IMR-90 (cell line): Measurements from ENCODE around the gene RAVER2. TPM values are rescaled to one million over a fixed set of nuclear protein-coding genes. Genes with fewer than 3 reads are reported as not detected.

ENCODE experiments used
- ATAC-seq: fragments of 200-7000 bp; cut with Tn5 transposase; 2 replicates; pipeline ENCODE4 v1.9.1; 2020; ENCODE audit warnings: low read depth, mild to moderate bottlenecking, moderate library complexity
- BruUV-seq: library from RNA; stranded (reverse); fragments of 400-500 nt; replicated peaks from 2 replicates; lab custom pipeline; 2021; lab: Mats Ljungman, UMichigan
- CTCF ChIA-PET: fragments of 300-600 bp; formaldehyde crosslinking; extraction: SDS; loops from one replicate; lab custom pipeline; 2021; ENCODE audit warnings: antibody characterized with exemption; lab: Yijun Ruan, JAX
- POLR2A ChIA-PET: fragments of 300-600 bp; sonication (Branson Sonifier 250); formaldehyde crosslinking; loops from one replicate; lab custom pipeline; 2022; ENCODE audit warnings: antibody characterized with exemption; ENCODE audit not compliant: unreplicated experiment; lab: Charles Lee
- DNase-seq: peaks from one replicate; pipeline ENCODE4 v3.0.0; 2013
- H2AFZ ChIP-seq: replicated peaks from 2 replicates; pipeline ENCODE3; 2013; ENCODE audit warnings: low read length, mild to moderate bottlenecking; ENCODE audit not compliant: poor library complexity
- H2AK5ac ChIP-seq: 2 replicates; pipeline ENCODE4 v1.6.1; 2013; ENCODE audit warnings: low read depth, low read length, inconsistent platforms
- H2AK9ac ChIP-seq: replicated peaks from 2 replicates; pipeline ENCODE3; 2013; ENCODE audit warnings: mild to moderate bottlenecking, low read depth, low read length, moderate library complexity; ENCODE audit not compliant: poor library complexity
- H2BK120ac ChIP-seq: 2 replicates; pipeline ENCODE4 v1.6.1; 2013; ENCODE audit warnings: low read depth, low read length, inconsistent platforms
- H2BK15ac ChIP-seq: 3 replicates; pipeline ENCODE4 v1.6.1; 2013; ENCODE audit warnings: low read depth, low read length, inconsistent platforms
- H2BK20ac ChIP-seq: 2 replicates; pipeline ENCODE4 v1.6.1; 2013; ENCODE audit warnings: low read depth, mild to moderate bottlenecking, inconsistent platforms, low read length, moderate library complexity
- H2BK5ac ChIP-seq: 2 replicates; pipeline ENCODE4 v1.6.1; 2013; ENCODE audit warnings: mild to moderate bottlenecking, low read depth, low read length, inconsistent platforms; ENCODE audit not compliant: poor library complexity, severe bottlenecking
- H3K14ac ChIP-seq: replicated peaks from 2 replicates; pipeline ENCODE4 v1.6.1; 2013; ENCODE audit warnings: low read depth, low read length, inconsistent platforms
- H3K18ac ChIP-seq: 2 replicates; pipeline ENCODE4 v1.6.1; 2013; ENCODE audit warnings: low read depth, low read length, control low read depth
- H3K23ac ChIP-seq: 2 replicates; pipeline ENCODE4 v1.6.1; 2013; ENCODE audit warnings: low read depth, low read length, inconsistent platforms
- H3K27ac ChIP-seq: 2 replicates; pipeline ENCODE4 v1.5.1; 2013; ENCODE audit warnings: mild to moderate bottlenecking, control low read depth, low read length; ENCODE audit not compliant: insufficient read depth
- H3K27me3 ChIP-seq: 2 replicates; pipeline ENCODE4 v1.6.1; 2013; ENCODE audit warnings: low read length; ENCODE audit not compliant: control insufficient read depth, insufficient read depth
- H3K36me3 ChIP-seq: 2 replicates; pipeline ENCODE4 v1.6.1; 2013; ENCODE audit warnings: low read length, mixed read lengths; ENCODE audit not compliant: control insufficient read depth, insufficient read depth
- H3K4ac ChIP-seq: 2 replicates; pipeline ENCODE4 v1.6.1; 2013; ENCODE audit warnings: low read depth, low read length, inconsistent platforms
- H3K4me1 ChIP-seq: 2 replicates; pipeline ENCODE4 v1.6.1; 2013; ENCODE audit warnings: low read length, mixed read lengths; ENCODE audit not compliant: control insufficient read depth, insufficient read depth
- H3K4me2 ChIP-seq: 2 replicates; pipeline ENCODE4 v1.6.1; 2013; ENCODE audit warnings: low read depth, mild to moderate bottlenecking, control low read depth, low read length, moderate library complexity
- H3K4me3 ChIP-seq: 2 replicates; pipeline ENCODE4 v1.5.1; 2013; ENCODE audit warnings: low read depth, mild to moderate bottlenecking, control low read depth, low read length, moderate library complexity; ENCODE audit not compliant: insufficient read depth
- H3K56ac ChIP-seq: 2 replicates; pipeline ENCODE4 v1.6.1; 2013; ENCODE audit warnings: low read length, inconsistent platforms; ENCODE audit not compliant: insufficient read depth; ENCODE audit errors: extremely low read depth
- H3K79me1 ChIP-seq, 2 experiments: 2 replicates each; pipeline ENCODE4 v1.6.1; 2013; ENCODE audit warnings: low read length in 2 of 2, inconsistent platforms in 1 of 2, low read depth in 1 of 2
- H3K9ac ChIP-seq: 2 replicates; pipeline ENCODE4 v1.6.1; 2013; ENCODE audit warnings: low read depth, low read length, control low read depth
- H3K9me1 ChIP-seq: 2 replicates; pipeline ENCODE4 v1.6.1; 2013; ENCODE audit warnings: low read length, inconsistent platforms; ENCODE audit not compliant: insufficient read depth
- H3K9me3 ChIP-seq: 2 replicates; pipeline ENCODE4 v1.6.1; 2013; ENCODE audit warnings: low read length; ENCODE audit not compliant: control insufficient read depth, insufficient read depth
- H4K20me1 ChIP-seq: 2 replicates; pipeline ENCODE4 v1.6.1; 2013; ENCODE audit warnings: low read length, inconsistent platforms; ENCODE audit not compliant: insufficient read depth
- H4K5ac ChIP-seq: 2 replicates; pipeline ENCODE4 v1.6.1; 2013; ENCODE audit warnings: mild to moderate bottlenecking, low read depth, low read length, control low read depth
- H4K8ac ChIP-seq, 2 experiments: 2 replicates each; pipeline ENCODE4 v1.6.1; 2013; ENCODE audit warnings: low read depth in 2 of 2, low read length in 2 of 2, control low read depth in 1 of 2, inconsistent platforms in 1 of 2
- H4K91ac ChIP-seq: 2 replicates; pipeline ENCODE4 v1.6.1; 2013; ENCODE audit warnings: low read depth, low read length, inconsistent platforms; ENCODE audit not compliant: insufficient read depth
- BHLHE40 ChIP-seq: fragments of 150-350 bp; IDR thresholded peaks from 2 replicates; pipeline ENCODE4 v1.6.1; 2016; ENCODE audit warnings: mild to moderate bottlenecking, low read depth, low read length
- RCOR1 ChIP-seq: IDR thresholded peaks from 2 replicates; pipeline ENCODE4 v1.6.1; 2012; ENCODE audit warnings: mild to moderate bottlenecking, low read length, improper control_type of control experiment; ENCODE audit not compliant: insufficient replicate concordance
- WGBS, 2 experiments: methylation state at CpG; one replicate each; pipeline versions ENCODE4 v1.1.5 to v1.1.7; 2013; ENCODE audit warnings: missing lambda C conversion rate in 2 of 2; ENCODE audit not compliant: insufficient read length in 1 of 2; ENCODE audit errors: extremely low coverage in 2 of 2; 5-methylcytosine and 5-hydroxymethylcytosine counted together
- dilution Hi-C: fragments of 300-500 bp; cut with HindIII; formaldehyde crosslinking; loops from one replicate; pipeline ENCODE4 v1.14.3; 2018; ENCODE audit warnings: low sequenced_read_pairs; ENCODE audit not compliant: unreplicated experiment
- in situ Hi-C: fragments of 300-500 bp; cut with MboI; formaldehyde crosslinking; loops from 3 replicates; pipeline ENCODE4 v1.14.3; 2019; ENCODE audit warnings: low sequenced_read_pairs, inconsistent platforms, mixed read lengths
- intact Hi-C: fragments of 100-400 bp; cut with micrococcal nuclease; formaldehyde crosslinking; loops from 2 replicates; pipeline ENCODE4 v1.10.0; 2022
- polyA plus RNA-seq, 3 experiments: library from polyadenylated mRNA; depleted of rRNA; stranded (reverse); fragments of >200 nt; gene quantifications; 2 replicates each; pipeline ENCODE4 v1.2.3, GENCODE V29; 2012; ENCODE audit warnings: low replicate concordance in 1 of 3
- total RNA-seq: library from RNA; depleted of rRNA; stranded (reverse); fragments of >200 nt; gene quantifications from 2 replicates; pipeline ENCODE4 v1.2.3, GENCODE V29; 2012

RAVER2 gene
- total and polyA plus RNA-seq, 2 of the 4 experiments (the other 2 are of a cell fraction), result 3.7 to 6.1 TPM

DNA sequence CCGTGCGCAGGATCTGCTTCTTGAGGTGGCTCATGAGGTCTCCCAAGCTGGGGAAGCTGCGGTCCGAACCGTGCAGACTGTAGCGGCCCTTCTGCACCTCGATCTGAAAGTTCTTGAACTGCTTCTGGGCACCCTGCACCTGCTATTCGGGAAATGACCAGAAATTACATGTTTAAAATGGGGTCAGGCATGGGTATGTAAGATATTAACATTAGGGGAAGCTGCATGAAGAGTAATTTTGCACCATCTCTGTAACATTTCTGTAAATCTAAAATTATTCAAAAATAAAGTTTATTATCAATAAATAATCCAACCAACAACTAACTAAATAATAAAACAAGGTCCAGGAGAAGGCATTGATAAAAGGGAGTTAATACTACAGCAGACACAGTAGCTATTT lies 110.7 kb downstream of the RAVER2 start:
- H2BK20ac ChIP-seq, result no peak overlapping the region
- H2AK9ac ChIP-seq, result no peak overlapping the region
- H3K9me1 ChIP-seq, result peaks cover 8% of the 10 kb centered on the region; the same call in 1 of the 2 replicates
- H3K14ac ChIP-seq, result no peak overlapping the region
- no peak overlapping the region for H2BK15ac ChIP-seq
- no peak overlapping the region for H4K91ac ChIP-seq
- no peak overlapping the region for H3K4ac ChIP-seq
- no peaks in the 10 kb centered on the region for H4K20me1 ChIP-seq
- no peak overlapping the region for H3K4me2 ChIP-seq
- H3K9me3 ChIP-seq, result no peaks in the 10 kb centered on the region
- no peaks in the 10 kb centered on the region; a peak in 1 of 4 replicates for H3K79me1 ChIP-seq
- H3K4me3 ChIP-seq, result no peak overlapping the region
- H2AK5ac ChIP-seq, result no peak overlapping the region
- dilution Hi-C loops (no loop called here), in situ Hi-C loops (no loop called here), intact Hi-C loops (no loop called here)
- H3K23ac ChIP-seq, result no peak overlapping the region
- H3K4me1 ChIP-seq, result no peaks in the 10 kb centered on the region
- H4K5ac ChIP-seq, result no peak overlapping the region
- no peak overlapping the region for H2BK5ac ChIP-seq
- H3K56ac ChIP-seq, result no peak overlapping the region
- no CpG with 5 or more reads among the region's 8 CpGs for WGBS, 2 experiments
- H2BK120ac ChIP-seq, result no peak overlapping the region
- H3K18ac ChIP-seq, result no peak overlapping the region
- ChIA-PET CTCF (no interaction called here), POLR2A (no interaction called here)
- H4K8ac ChIP-seq, result no peak overlapping the region
- ATAC-seq, result no peak
- H3K27me3 ChIP-seq, result no peaks in the 10 kb centered on the region
- no peak overlapping the region for H2AFZ ChIP-seq
- peaks cover 69% of the 10 kb centered on the region for H3K36me3 ChIP-seq
- TF ChIP-seq RCOR1 (no peak), BHLHE40 (no peak)
- no peak overlapping the region for H3K9ac ChIP-seq
- BruUV-seq, result no TSS peak
- no peak overlapping the region for H3K27ac ChIP-seq
- DNase-seq, result no peak
